ENCODE results near the gene YAP1.

DNA sequence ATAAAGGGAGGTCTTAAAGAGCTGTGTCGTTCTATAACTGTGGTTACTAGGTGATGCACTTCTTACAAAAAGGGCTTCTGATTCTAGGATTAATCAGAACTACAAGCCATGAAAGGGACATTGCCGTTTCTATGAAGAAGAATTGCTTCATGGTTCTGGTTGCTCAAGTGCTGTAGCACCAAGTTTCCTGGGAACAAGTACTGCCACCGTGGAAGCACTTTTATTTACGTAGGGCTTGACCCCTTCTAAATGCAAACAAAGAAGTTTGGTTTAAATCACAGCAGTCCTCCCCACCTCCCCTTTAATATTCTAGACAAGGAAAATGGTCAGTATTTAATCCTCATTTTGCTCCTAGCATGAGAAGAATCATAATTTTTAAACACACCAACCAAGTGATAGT, 9.8 kb downstream of the YAP1 start:
- TF ChIP-seq POLR2A (IDR thresholded peaks at IDR 0.05), result no peak
- TF ChIP-seq, protein P1, sequence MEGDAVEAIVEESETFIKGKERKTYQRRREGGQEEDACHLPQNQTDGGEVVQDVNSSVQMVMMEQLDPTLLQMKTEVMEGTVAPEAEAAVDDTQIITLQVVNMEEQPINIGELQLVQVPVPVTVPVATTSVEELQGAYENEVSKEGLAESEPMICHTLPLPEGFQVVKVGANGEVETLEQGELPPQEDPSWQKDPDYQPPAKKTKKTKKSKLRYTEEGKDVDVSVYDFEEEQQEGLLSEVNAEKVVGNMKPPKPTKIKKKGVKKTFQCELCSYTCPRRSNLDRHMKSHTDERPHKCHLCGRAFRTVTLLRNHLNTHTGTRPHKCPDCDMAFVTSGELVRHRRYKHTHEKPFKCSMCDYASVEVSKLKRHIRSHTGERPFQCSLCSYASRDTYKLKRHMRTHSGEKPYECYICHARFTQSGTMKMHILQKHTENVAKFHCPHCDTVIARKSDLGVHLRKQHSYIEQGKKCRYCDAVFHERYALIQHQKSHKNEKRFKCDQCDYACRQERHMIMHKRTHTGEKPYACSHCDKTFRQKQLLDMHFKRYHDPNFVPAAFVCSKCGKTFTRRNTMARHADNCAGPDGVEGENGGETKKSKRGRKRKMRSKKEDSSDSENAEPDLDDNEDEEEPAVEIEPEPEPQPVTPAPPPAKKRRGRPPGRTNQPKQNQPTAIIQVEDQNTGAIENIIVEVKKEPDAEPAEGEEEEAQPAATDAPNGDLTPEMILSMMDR (IDR thresholded peaks at IDR 0.05), result no peak

Data from uterus (tissue), 2 donors.